Measurements from ENCODE around the gene PSEN2. TPM values are rescaled to one million over a fixed set of nuclear protein-coding genes. Genes with fewer than 3 reads are reported as not detected.

PSEN2 gene
- total RNA-seq, 4 donors from 2014 or later: 37.8 to 56.9 (median 47.1) TPM

DNA sequence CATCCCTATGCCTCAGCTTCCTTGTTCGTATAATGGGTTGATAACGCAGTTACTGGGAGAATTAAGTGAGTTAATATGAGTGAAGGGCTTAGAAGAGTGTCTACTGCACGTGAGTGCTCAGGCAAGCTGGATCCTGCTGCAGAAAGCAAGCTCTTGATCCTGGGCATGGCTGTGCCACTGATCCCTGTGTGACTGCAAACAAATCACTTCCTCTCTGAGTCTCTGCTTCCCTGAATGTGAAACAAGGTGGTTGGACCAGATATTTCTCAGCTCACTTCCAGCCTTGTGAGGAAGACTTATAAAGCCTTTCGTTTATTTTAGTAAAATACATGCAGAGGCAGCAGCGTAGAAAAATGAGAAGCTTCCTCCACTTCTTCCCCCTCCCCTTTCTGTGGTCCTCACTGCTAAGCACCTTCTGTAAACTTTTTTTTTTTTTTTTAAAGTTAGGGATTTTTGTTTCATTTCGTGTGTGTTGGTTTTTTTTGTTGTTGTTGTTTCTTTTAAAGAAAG, 13.8 kb downstream of the PSEN2 start:
- 68% methylated on average over 6 of the region's 6 CpGs for WGBS
- intact Hi-C loops (cut with DNase I): no loop called here
- no peak overlapping the region for H3K4me3 ChIP-seq
- DNase-seq (ENCODE audit: extremely low spot score): no peak
- TF ChIP-seq, protein P1, sequence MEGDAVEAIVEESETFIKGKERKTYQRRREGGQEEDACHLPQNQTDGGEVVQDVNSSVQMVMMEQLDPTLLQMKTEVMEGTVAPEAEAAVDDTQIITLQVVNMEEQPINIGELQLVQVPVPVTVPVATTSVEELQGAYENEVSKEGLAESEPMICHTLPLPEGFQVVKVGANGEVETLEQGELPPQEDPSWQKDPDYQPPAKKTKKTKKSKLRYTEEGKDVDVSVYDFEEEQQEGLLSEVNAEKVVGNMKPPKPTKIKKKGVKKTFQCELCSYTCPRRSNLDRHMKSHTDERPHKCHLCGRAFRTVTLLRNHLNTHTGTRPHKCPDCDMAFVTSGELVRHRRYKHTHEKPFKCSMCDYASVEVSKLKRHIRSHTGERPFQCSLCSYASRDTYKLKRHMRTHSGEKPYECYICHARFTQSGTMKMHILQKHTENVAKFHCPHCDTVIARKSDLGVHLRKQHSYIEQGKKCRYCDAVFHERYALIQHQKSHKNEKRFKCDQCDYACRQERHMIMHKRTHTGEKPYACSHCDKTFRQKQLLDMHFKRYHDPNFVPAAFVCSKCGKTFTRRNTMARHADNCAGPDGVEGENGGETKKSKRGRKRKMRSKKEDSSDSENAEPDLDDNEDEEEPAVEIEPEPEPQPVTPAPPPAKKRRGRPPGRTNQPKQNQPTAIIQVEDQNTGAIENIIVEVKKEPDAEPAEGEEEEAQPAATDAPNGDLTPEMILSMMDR (IDR thresholded peaks at IDR 0.05): no peak
- TF ChIP-seq POLR2AphosphoS5 (IDR thresholded peaks at IDR 0.05): no peak
- no peak for TF ChIP-seq POLR2A (IDR thresholded peaks at IDR 0.05; ENCODE audit: low read depth)
- TF ChIP-seq EP300 (IDR thresholded peaks at IDR 0.05): no peak
- H3K36me3 ChIP-seq: peaks cover 19 to 96% (median 70%) of the 10 kb centered on the region in 4 donors
- H3K9me3 ChIP-seq: no peaks in the 10 kb centered on the region
- H3K27ac ChIP-seq (replicated peaks in 1 of 4): no peak overlapping the region
- peaks cover 17 to 35% (median 24%) of the 10 kb centered on the region in 4 donors for H3K4me1 ChIP-seq
- H3K27me3 ChIP-seq: no peaks in the 10 kb centered on the region

DNA sequence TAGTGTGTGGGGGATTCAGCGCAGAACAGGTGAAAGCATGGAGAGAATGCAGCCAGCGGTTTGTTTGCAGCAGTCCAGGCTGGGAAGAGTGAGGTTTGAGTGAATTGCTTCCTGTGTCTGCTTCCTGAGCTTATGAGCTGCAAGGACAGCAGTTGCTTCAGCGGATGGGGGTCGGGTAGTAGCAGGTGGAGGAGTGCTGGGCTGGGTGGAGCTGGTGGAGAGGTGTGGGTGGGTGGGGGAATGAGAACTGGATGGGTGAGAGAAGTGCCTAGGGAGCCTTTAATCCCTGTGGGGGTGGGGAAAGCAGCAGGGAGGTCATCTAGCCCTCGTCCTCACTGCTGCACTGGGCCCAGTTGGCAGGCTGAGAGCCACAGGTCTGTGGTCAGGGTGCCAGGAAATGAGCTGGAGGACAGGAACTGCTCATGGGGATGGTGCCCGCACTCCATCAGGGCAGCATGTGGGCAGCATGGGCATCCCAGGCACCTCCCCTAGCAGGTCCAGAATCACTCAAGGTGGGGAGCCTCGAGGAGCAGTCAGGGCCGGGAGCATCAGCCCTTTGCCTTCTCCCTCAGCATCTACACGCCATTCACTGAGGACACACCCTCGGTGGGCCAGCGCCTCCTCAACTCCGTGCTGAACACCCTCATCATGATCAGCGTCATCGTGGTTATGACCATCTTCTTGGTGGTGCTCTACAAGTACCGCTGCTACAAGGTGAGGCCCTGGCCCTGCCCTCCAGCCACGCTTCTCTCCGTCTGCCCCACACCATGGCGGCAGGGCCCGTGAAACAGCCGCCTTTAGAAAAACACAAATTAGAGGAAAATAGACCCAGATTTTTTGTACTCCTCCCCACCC, 14.8 kb downstream of the PSEN2 start:
- H3K36me3 ChIP-seq: peaks cover 26 to 96% (median 71%) of the 10 kb centered on the region in 4 donors

DNA sequence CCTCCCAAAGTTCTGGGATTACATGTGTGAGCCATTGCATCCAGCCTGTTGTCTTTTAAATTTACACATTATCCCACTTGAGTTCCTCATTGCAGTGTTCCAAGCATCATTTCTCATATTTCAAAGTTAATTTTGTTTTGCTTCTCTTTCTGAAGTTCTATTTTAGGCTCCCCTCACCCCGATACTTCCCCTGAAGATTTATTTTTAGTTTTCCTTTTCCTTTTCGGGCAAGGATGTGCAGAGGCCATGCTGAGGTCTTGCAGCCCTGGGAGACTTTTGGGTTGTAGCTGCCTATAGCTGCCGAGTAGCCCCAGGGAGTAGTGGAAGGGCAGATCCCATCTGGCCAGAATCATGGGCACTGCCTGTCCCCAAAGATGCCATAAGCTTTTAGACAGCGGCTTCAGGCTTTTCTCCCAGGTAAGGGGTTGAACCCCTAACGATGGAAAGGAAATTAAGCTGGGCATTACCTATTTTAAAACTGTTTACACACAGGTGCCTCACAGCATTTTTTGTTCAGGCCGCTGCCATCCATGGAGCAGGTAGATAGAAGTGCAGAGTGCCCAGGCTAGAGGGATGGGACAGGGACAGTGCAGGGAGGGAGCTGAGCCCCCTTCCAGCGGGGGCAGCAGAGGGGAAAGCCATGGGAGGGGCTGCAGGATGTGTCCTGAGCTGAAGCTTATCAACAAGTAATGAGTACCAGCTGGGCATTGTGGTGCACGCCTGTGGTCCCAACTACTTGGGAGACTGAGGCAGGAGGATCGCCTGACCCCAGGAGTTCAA, 15.9 kb downstream of the PSEN2 start:
- 64% methylated on average over 9 of the region's 9 CpGs for WGBS
- H3K4me1 ChIP-seq: peaks cover 17 to 35% (median 24%) of the 10 kb centered on the region in 4 donors
- TF ChIP-seq POLR2A (IDR thresholded peaks at IDR 0.05; ENCODE audit: low read depth): no peak
- no peak for TF ChIP-seq POLR2AphosphoS5 (IDR thresholded peaks at IDR 0.05)
- TF ChIP-seq, protein P1 (IDR thresholded peaks at IDR 0.05): no peak
- peaks cover 27 to 96% (median 71%) of the 10 kb centered on the region in 4 donors for H3K36me3 ChIP-seq
- H3K4me3 ChIP-seq: no peak overlapping the region
- intact Hi-C loops (cut with DNase I): no loop called here
- no peaks in the 10 kb centered on the region for H3K9me3 ChIP-seq
- DNase-seq (ENCODE audit: extremely low spot score): no peak
- no peak overlapping the region for H3K27ac ChIP-seq (replicated peaks in 1 of 4)
- H3K27me3 ChIP-seq: no peaks in the 10 kb centered on the region

More for the DNA sequence above, 14.8 kb downstream of the PSEN2 start:
- WGBS: 81% methylated on average over 14 of the region's 20 CpGs
- no peak for DNase-seq (ENCODE audit: extremely low spot score)
- Histone ChIP-seq H3K9me3 (no peaks in the 10 kb centered on the region), H3K4me1 (peaks cover 17 to 35% (median 24%) of the 10 kb centered on the region in 4 donors), H3K4me3 (no peak overlapping the region), H3K27me3 (no peaks in the 10 kb centered on the region), H3K27ac (replicated peaks in 1 of 4) (no peak overlapping the region)
- intact Hi-C loops (cut with DNase I): no loop called here
- TF ChIP-seq POLR2A (IDR thresholded peaks at IDR 0.05; ENCODE audit: low read depth) (no peak), EP300 (IDR thresholded peaks at IDR 0.05) (no peak), POLR2AphosphoS5 (IDR thresholded peaks at IDR 0.05) (no peak)
- TF ChIP-seq, protein P1 (IDR thresholded peaks at IDR 0.05): no peak

DNA sequence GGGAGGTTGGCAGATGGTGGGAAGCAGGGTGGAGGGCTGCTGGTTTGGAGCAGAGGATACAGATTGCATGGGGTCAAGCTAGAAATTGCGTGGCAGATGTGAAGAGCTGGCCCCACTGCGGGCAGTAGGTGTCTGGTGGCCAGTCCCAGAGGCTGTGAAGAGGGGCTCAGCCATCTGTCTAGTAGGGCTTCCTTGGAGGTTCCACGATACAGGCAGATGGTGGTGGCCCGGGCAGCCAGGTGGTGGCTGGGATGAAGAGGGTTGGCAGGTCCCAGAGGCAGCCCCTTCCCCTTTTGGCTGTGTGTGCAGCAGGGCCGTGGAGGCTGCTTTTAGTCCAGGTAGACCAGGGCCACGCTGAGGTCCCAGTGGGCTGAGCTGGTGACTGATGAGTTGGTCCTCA, 16.6 kb downstream of the PSEN2 start:
- intact Hi-C loops (cut with DNase I): no loop called here
- H3K36me3 ChIP-seq: peaks cover 33 to 96% (median 72%) of the 10 kb centered on the region in 4 donors
- H3K4me1 ChIP-seq: peaks cover 16 to 37% (median 26%) of the 10 kb centered on the region in 4 donors

More for the DNA sequence above, 16.6 kb downstream of the PSEN2 start:
- no peak for DNase-seq (ENCODE audit: extremely low spot score)
- WGBS: 97% methylated on average over 4 of the region's 6 CpGs
- no peaks in the 10 kb centered on the region for H3K9me3 ChIP-seq
- no peak for TF ChIP-seq POLR2A (IDR thresholded peaks at IDR 0.05; ENCODE audit: low read depth)
- TF ChIP-seq EP300 (IDR thresholded peaks at IDR 0.05): no peak
- TF ChIP-seq, protein P1 (IDR thresholded peaks at IDR 0.05): no peak
- TF ChIP-seq POLR2AphosphoS5 (IDR thresholded peaks at IDR 0.05): no peak
- no peak overlapping the region for H3K4me3 ChIP-seq
- no peaks in the 10 kb centered on the region for H3K27me3 ChIP-seq
- no peak overlapping the region for H3K27ac ChIP-seq (replicated peaks in 1 of 4)

Measured in esophagus muscularis mucosa (tissue), 4 donors.